PC-9 (cell line): ENCODE measurements around the gene MYMK.

Source experiments
- EZH2 ChIP-seq: fragments of 200-600 bp; sonication (generic); IDR thresholded peaks from 2 replicates; pipeline ENCODE4 v1.8.0; 2017; ENCODE audit warnings: antibody characterized with exemption, low read depth
- TF ChIP-seq, protein P1 (sequence below): fragments of 200-600 bp; sonication (generic); conservative IDR thresholded peaks from 2 replicates; pipeline ENCODE4 v1.6.1; 2017; ENCODE audit warnings: mixed run types, antibody characterized with exemption, mild to moderate bottlenecking, moderate library complexity

DNA sequence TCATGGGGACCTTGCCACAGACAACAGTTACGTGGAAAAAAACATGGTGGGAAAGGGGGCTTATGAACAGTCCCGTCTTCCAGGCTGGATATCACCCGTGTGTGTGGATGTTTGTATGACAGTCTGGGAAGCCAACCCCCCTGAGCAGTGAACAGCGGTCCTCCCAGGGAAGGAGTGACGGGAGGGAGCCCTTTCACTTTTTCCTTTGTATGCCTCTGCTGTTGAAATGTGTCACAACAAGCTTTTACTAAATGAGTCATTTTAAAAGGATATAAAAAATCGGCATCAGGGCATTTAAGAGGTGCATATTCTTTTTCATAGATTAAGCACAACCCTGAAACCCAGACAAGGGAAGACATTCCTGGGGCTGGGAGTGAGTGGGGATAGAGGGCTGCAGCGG lies 5.1 kb downstream of the MYMK start:
- TF ChIP-seq, protein P1, sequence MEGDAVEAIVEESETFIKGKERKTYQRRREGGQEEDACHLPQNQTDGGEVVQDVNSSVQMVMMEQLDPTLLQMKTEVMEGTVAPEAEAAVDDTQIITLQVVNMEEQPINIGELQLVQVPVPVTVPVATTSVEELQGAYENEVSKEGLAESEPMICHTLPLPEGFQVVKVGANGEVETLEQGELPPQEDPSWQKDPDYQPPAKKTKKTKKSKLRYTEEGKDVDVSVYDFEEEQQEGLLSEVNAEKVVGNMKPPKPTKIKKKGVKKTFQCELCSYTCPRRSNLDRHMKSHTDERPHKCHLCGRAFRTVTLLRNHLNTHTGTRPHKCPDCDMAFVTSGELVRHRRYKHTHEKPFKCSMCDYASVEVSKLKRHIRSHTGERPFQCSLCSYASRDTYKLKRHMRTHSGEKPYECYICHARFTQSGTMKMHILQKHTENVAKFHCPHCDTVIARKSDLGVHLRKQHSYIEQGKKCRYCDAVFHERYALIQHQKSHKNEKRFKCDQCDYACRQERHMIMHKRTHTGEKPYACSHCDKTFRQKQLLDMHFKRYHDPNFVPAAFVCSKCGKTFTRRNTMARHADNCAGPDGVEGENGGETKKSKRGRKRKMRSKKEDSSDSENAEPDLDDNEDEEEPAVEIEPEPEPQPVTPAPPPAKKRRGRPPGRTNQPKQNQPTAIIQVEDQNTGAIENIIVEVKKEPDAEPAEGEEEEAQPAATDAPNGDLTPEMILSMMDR = no peak
- no peak for TF ChIP-seq EZH2
